Right atrium auricular region (tissue), 2 donors: ENCODE results near the gene RAB3C. TPM values are rescaled to one million over a fixed set of nuclear protein-coding genes. Genes with fewer than 3 reads are reported as not detected.
"Not testable (repeated sequence)": the region's sequence is repeated elsewhere in the genome, so short reads cannot be mapped to it uniquely, and the experiment has no call there.

Experiments used
- DNase-seq: peaks from one replicate; pipeline ENCODE4 v3.0.0-alpha.2; 2019; ENCODE audit warnings: low spot score
- H3K27ac ChIP-seq, 2 donors: fragments of 200-600 bp; sonication (generic); 1 replicate in 1 of 2; 2 replicates in 1 of 2; pipeline ENCODE4 v1.5.1; 2016 to 2019
- H3K27me3 ChIP-seq, 2 donors: fragments of 200-600 bp; sonication (generic); one replicate each; pipeline versions ENCODE4 v1.5.1 to v1.6.0; 2017 to 2019
- H3K36me3 ChIP-seq: fragments of 200-600 bp; sonication (generic); one replicate; pipeline ENCODE4 v1.5.1; 2016
- H3K4me1 ChIP-seq, 2 donors: fragments of 200-600 bp; sonication (generic); one replicate each; pipeline versions ENCODE4 v1.5.1 to v1.6.0; 2017 to 2019
- H3K4me3 ChIP-seq, 2 donors: fragments of 200-600 bp; sonication (generic); 1 replicate in 1 of 2; 2 replicates in 1 of 2; pipeline ENCODE4 v1.5.1; 2017 to 2019; ENCODE audit warnings: mild to moderate bottlenecking in 1 of 2, moderate library complexity in 1 of 2
- H3K9me3 ChIP-seq, 2 donors: fragments of 200-600 bp; sonication (generic); one replicate each; pipeline ENCODE4 v1.5.1; 2019
- total RNA-seq, 2 donors: library from RNA; depleted of rRNA; stranded (reverse); fragments of >200 nt; gene quantifications; one replicate each; pipeline ENCODE4 v1.1.0, GENCODE V29; 2016
- TF ChIP-seq, protein P1 (sequence below), 2 donors: fragments of 200-600 bp; sonication (generic); IDR thresholded peaks; one replicate each; pipeline ENCODE4 v1.5.1; 2019; ENCODE audit warnings: antibody characterized with exemption in 2 of 2

The RAB3C gene
- total RNA-seq, 2 donors from 2014 or later: 0.07 to 0.16 TPM

DNA sequence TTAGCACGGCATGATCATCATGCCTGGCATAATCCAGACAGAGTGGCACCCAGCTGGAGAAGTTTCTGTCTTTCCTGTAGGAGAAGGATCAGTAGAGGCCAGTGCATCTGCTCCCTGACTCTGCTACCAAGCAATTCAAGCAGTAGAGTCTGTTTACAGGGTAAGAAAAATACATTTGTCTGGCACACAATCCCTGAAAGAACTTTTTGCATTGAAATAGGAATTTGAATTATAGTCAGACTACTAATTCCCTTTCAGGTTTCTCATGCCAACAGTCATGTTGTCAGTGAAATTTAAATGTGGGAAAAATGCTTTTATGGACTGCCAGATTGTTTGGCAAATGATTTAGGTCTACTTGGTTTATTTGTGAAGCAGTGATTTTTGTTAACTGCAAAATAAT is 125.6 kb downstream of the RAB3C start:
- H3K4me3 ChIP-seq: no peak overlapping the region
- H3K27ac ChIP-seq: no peak overlapping the region
- no peaks in the 10 kb centered on the region for H3K4me1 ChIP-seq
- TF ChIP-seq, protein P1, sequence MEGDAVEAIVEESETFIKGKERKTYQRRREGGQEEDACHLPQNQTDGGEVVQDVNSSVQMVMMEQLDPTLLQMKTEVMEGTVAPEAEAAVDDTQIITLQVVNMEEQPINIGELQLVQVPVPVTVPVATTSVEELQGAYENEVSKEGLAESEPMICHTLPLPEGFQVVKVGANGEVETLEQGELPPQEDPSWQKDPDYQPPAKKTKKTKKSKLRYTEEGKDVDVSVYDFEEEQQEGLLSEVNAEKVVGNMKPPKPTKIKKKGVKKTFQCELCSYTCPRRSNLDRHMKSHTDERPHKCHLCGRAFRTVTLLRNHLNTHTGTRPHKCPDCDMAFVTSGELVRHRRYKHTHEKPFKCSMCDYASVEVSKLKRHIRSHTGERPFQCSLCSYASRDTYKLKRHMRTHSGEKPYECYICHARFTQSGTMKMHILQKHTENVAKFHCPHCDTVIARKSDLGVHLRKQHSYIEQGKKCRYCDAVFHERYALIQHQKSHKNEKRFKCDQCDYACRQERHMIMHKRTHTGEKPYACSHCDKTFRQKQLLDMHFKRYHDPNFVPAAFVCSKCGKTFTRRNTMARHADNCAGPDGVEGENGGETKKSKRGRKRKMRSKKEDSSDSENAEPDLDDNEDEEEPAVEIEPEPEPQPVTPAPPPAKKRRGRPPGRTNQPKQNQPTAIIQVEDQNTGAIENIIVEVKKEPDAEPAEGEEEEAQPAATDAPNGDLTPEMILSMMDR (IDR thresholded peaks at IDR 0.05): no peak
- no peaks in the 10 kb centered on the region for H3K27me3 ChIP-seq
- H3K36me3 ChIP-seq: no peaks in the 10 kb centered on the region
- no peak for DNase-seq
- peaks cover 0 to under 1% of the 10 kb centered on the region in 2 donors for H3K9me3 ChIP-seq

DNA sequence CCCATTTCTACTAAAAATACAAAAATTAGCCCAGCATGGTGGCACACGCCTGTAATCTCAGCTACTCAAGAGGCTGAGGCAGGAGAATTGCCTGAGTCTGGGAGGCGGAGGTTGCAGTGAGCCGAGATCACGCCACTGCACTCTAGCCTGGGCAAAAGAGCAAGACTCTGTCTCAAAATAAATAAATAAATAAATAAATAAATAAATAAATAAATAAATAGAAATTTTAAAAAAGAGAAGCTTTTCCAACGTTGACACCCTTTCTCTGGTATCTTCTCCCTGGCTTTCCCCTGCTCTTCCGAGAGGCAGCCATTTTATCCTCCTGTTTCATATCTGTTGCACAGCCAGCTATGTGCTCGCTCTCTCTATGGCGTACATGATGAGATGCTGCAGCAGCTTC is 127.5 kb downstream of the RAB3C start:
- peaks cover 0 to 11% of the 10 kb centered on the region in 2 donors for H3K9me3 ChIP-seq
- not testable (repeated sequence) for DNase-seq, H3K27me3 ChIP-seq, H3K36me3 ChIP-seq, H3K27ac ChIP-seq, H3K4me3 ChIP-seq, H3K4me1 ChIP-seq

DNA sequence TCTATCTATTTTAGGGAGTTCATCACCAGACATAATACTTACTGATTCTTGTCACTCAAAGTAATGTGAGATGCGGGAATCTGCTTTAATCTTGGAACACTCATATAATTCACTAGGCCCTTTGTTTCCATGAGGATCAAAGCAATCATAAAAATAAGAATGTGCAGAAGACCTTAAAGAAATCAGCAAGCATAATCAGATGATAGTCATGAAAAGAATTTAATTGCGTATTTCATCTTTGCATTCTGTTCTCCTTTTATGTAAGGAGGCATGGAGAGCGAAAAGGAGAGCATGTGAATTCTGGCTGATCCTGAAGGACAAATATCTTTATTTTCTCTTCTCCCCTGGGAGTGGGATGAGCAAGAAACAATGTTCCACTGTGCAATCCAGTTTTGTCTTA is 128.0 kb downstream of the RAB3C start:
- no peak overlapping the region for H3K27ac ChIP-seq
- no peaks in the 10 kb centered on the region for H3K4me1 ChIP-seq
- no peaks in the 10 kb centered on the region for H3K27me3 ChIP-seq
- TF ChIP-seq, protein P1 (IDR thresholded peaks at IDR 0.05): no peak
- no peaks in the 10 kb centered on the region for H3K36me3 ChIP-seq
- H3K4me3 ChIP-seq: no peak overlapping the region
- no peak for DNase-seq
- peaks cover 0 to 11% of the 10 kb centered on the region in 2 donors for H3K9me3 ChIP-seq

DNA sequence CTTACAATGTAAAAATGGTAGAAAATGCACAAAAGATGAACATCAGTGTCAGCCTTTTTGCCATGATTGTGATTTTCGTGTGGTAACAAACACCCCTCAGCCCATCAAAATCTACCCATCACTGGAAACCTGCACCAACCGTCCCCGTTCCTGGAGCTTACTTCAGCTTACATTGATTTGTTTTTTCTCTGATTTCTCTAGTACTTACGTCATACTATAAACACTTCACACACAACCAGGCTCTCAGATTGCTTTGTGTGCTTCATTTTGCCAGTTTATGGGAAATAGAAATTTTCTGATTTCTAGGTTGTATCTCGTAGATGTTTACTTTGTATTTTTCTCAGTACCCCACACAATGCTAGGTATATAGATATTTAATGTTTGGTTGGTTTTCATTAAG is 129.1 kb downstream of the RAB3C start:
- Histone ChIP-seq H3K4me1 (no peaks in the 10 kb centered on the region), H3K36me3 (no peaks in the 10 kb centered on the region)
- TF ChIP-seq, protein P1 (IDR thresholded peaks at IDR 0.05): no peak

DNA sequence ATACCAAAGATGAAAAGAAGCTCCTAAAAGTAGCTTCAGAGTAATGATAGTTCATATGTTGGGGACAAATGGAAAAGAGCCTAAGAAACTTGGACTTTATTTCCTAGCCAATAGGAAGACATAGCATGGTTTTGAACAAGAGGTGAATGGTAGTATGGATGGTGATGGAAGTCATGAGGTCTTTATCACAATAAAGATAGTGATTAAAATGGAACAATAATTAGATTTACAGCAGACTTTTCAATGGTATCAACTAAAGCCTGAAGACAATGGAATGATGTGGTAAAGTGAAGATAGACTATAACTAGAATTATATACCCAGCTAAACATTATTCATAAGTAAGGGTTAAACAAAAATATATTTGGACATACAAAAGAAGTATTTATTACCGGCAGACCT is 131.2 kb downstream of the RAB3C start:
- no peak overlapping the region for H3K27ac ChIP-seq
- H3K4me1 ChIP-seq: no peaks in the 10 kb centered on the region
- no peaks in the 10 kb centered on the region for H3K27me3 ChIP-seq
- TF ChIP-seq, protein P1 (IDR thresholded peaks at IDR 0.05): no peak
- H3K4me3 ChIP-seq: no peak overlapping the region
- peaks cover 0 to 11% of the 10 kb centered on the region in 2 donors for H3K9me3 ChIP-seq
- no peak for DNase-seq
- H3K36me3 ChIP-seq: no peaks in the 10 kb centered on the region

More for the DNA sequence above, 129.1 kb downstream of the RAB3C start:
- Histone ChIP-seq H3K27ac (no peak overlapping the region), H3K27me3 (no peaks in the 10 kb centered on the region), H3K9me3 (peaks cover 0 to 11% of the 10 kb centered on the region in 2 donors), H3K4me3 (no peak overlapping the region)
- no peak for DNase-seq

DNA sequence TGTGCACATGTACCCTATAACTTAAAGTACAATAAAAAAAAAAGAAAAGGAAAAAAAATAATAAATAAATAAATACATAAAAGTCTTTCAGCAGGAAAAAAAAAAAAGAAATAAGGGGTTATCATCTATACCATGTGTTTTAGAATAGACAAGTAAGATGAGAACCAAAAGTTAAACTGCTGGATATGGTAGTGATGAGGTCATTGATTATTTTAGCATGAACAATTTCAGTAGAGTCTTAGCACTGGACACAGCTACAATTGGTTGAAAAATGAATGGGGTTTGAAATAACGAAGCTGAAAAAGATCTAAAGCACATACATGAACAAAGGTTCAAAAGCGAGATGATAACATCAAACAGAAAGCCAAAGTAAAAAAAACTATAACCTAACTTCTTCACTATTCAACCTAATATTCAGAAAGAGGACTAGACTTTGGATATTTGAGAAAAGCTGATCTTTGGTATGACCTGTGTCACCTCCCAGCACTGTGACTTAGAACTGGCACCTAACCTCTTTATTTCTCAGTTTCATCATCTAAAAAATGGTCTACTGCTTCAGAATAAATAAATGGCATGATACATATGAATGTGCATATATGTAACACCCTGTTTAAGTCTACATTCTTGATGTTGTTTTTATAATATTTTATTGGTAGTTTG is 133.3 kb downstream of the RAB3C start:
- TF ChIP-seq, protein P1 (IDR thresholded peaks at IDR 0.05): no peak

More for the DNA sequence above, 133.3 kb downstream of the RAB3C start:
- Histone ChIP-seq H3K4me1 (no peaks in the 10 kb centered on the region), H3K9me3 (peaks cover 0 to 11% of the 10 kb centered on the region in 2 donors), H3K4me3 (no peak overlapping the region), H3K36me3 (no peaks in the 10 kb centered on the region), H3K27me3 (no peaks in the 10 kb centered on the region), H3K27ac (no peak overlapping the region)
- no peak for DNase-seq
